Purkinje cell (primary cell): ENCODE measurements around the gene PSAPL1. TPM values are rescaled to one million over a fixed set of nuclear protein-coding genes. Genes with fewer than 3 reads are reported as not detected.

Source experiments
- polyA plus RNA-seq: library from polyadenylated mRNA; unstranded; fragments of >200 nt; fragmentation: Nextera tagmentation; gene quantifications from 2 replicates; pipeline ENCODE4 v1.2.1, GENCODE V29; 2014

Gene PSAPL1
- not detected in 2 replicates for polyA plus RNA-seq

DNA sequence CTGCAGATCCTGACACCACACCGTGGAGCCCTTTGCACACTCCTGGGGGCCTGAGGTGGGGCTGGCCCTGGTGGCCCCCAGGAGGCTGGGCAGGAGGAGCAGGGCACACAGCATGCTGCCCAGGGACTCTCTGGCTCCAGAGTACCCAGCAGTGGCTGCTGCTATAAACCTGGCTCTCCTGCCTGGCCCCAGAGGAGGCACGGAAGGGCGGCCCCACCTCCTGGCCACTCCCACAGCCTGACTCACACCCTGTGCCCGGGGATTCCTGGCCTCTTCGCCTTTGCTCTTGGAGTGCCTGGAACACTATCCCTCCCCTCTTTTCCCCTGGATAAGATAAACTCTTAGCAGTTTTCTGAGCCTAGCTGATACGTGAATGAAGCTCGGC lies at the start of gene PSAPL1:
TSS of gene PSAPL1 (minus strand) at position 165 of the 385 bp plus-strand sequence. CDS start at position 114, 51 bp downstream.

Other genes with a start within 250 kb of the PSAPL1 start
- gene SORCS2, start 242.4 kb downstream of the PSAPL1 start, polyA plus RNA-seq: 5.2 and 8.3 TPM in 2 replicates